Upper lobe of left lung (tissue), 6 donors: Measurements from ENCODE around the gene POR. TPM values are rescaled to one million over a fixed set of nuclear protein-coding genes. Genes with fewer than 3 reads are reported as not detected.

Source experiments
- ATAC-seq, 2 donors: fragments of 200-7000 bp; cut with Tn5 transposase; one replicate each; pipeline ENCODE4 v1.9.1; 2022; ENCODE audit warnings: mild to moderate bottlenecking in 2 of 2, moderate library complexity in 2 of 2; ENCODE audit not compliant: low FRiP score in 2 of 2
- DNase-seq, 2 donors: peaks; one replicate each; pipeline ENCODE4 v3.0.0-alpha.2; 2019 to 2020
- H3K27ac ChIP-seq, 4 donors: fragments of 200-600 bp; sonication (generic); one replicate each; pipeline ENCODE4 v1.5.1; 2016 to 2019
- H3K27me3 ChIP-seq, 4 donors: fragments of 200-600 bp; sonication (generic); one replicate each; pipeline ENCODE4 v1.5.1; 2017 to 2019
- H3K36me3 ChIP-seq, 4 donors: fragments of 200-600 bp; sonication (generic); one replicate each; pipeline ENCODE4 v1.5.1; 2016 to 2019
- H3K4me1 ChIP-seq, 4 donors: fragments of 200-600 bp; sonication (generic); one replicate each; pipeline ENCODE4 v1.5.1; 2018 to 2019
- H3K4me3 ChIP-seq, 4 donors: fragments of 200-600 bp; sonication (generic); one replicate each; pipeline ENCODE4 v1.5.1; 2017 to 2019; ENCODE audit warnings: mild to moderate bottlenecking in 2 of 4, moderate library complexity in 1 of 4
- H3K9me3 ChIP-seq, 4 donors: fragments of 200-600 bp; sonication (generic); one replicate each; pipeline ENCODE4 v1.5.1; 2018 to 2019
- CTCF ChIP-seq, 6 experiments: fragments of 450-650 bp in 4 of 6; fragments of 200-600 bp in 2 of 6; sonication (generic) in 2 of 6; IDR thresholded peaks; one replicate each; pipeline ENCODE4 v1.5.1; 2016 to 2019; ENCODE audit warnings: antibody characterized with exemption in 6 of 6
- EP300 ChIP-seq, 4 donors: sonication (generic); formaldehyde crosslinking; IDR thresholded peaks; one replicate each; pipeline ENCODE4 v1.5.1; 2017; ENCODE audit warnings: antibody characterized with exemption in 4 of 4, control low read depth in 2 of 4
- POLR2A ChIP-seq, 4 donors: fragments of 450-650 bp; IDR thresholded peaks; one replicate each; pipeline ENCODE4 v1.5.1; 2016 to 2017; ENCODE audit warnings: antibody characterized with exemption in 4 of 4, mild to moderate bottlenecking in 2 of 4
- POLR2AphosphoS5 ChIP-seq, 2 donors: sonication (generic); formaldehyde crosslinking; IDR thresholded peaks; one replicate each; pipeline ENCODE4 v1.5.1; 2017; ENCODE audit warnings: antibody characterized with exemption in 2 of 2
- WGBS, 2 donors: methylation state at CpG; one replicate each; pipeline ENCODE4 v1.1.5; 2017 to 2018; 5-methylcytosine and 5-hydroxymethylcytosine counted together
- total RNA-seq, 6 donors: library from RNA; depleted of rRNA in 4 of 6; stranded (reverse); fragments of >200 nt in 4 of 6; gene quantifications; one replicate each; pipeline versions ENCODE4 v1.1.0 to v1.2.1, GENCODE V29; 2016 to 2021
- donor health status: DM: no; HTN: no; CAD: no; lungs with moderate emphysema.
- donor health status: DM: no; HTN: yes; CAD: no; lungs with severe emphysema.

POR gene
- total RNA-seq, 6 donors from 2014 or later, result 107 to 257 (median 194) TPM

GRCh38 chr7:75925717-75926435, 10.9 kb downstream of the POR start:
- peaks cover 0 to 30% (median 11%) of the 10 kb centered on the region in 4 donors for H3K4me1 ChIP-seq
- no peak for TF ChIP-seq CTCF (IDR thresholded peaks at IDR 0.05)
- no peak for TF ChIP-seq EP300 (IDR thresholded peaks at IDR 0.05)
- no peak for TF ChIP-seq POLR2A (IDR thresholded peaks at IDR 0.05)
- no peak for TF ChIP-seq POLR2AphosphoS5 (IDR thresholded peaks at IDR 0.05)
- DNase-seq (no peak), ATAC-seq (no peak)
- no peaks in the 10 kb centered on the region for H3K9me3 ChIP-seq
- no peak overlapping the region for H3K4me3 ChIP-seq
- H3K27ac ChIP-seq, result no peak overlapping the region
- WGBS, 2 donors, result 87 to 88% methylated on average over 10 of the region's 10 CpGs
- peaks cover 0 to 7% (median 0%) of the 10 kb centered on the region in 4 donors for H3K36me3 ChIP-seq
- H3K27me3 ChIP-seq, result no peaks in the 10 kb centered on the region

GRCh38 chr7:75928568-75928914, 13.6 kb downstream of the POR start:
- Histone ChIP-seq H3K27ac (no peak overlapping the region), H3K27me3 (no peaks in the 10 kb centered on the region), H3K4me3 (no peak overlapping the region), H3K36me3 (peaks cover 0 to 10% (median 0%) of the 10 kb centered on the region in 4 donors), H3K9me3 (no peaks in the 10 kb centered on the region), H3K4me1 (peaks cover 0 to 13% (median 6%) of the 10 kb centered on the region in 4 donors)
- DNase-seq, result no peak
- ATAC-seq, result no peak
- WGBS, 2 donors, result 88% methylated on average over 4 of the region's 4 CpGs; no CpG with 5 or more reads in 1 of the 2 donors
- TF ChIP-seq POLR2AphosphoS5 (IDR thresholded peaks at IDR 0.05), result no peak
- no peak for TF ChIP-seq POLR2A (IDR thresholded peaks at IDR 0.05)
- TF ChIP-seq CTCF (IDR thresholded peaks at IDR 0.05), result no peak
- no peak for TF ChIP-seq EP300 (IDR thresholded peaks at IDR 0.05)

GRCh38 chr7:75931680-75932079, 16.7 kb downstream of the POR start:
- TF ChIP-seq EP300 (IDR thresholded peaks at IDR 0.05) (no peak), POLR2A (IDR thresholded peaks at IDR 0.05) (no peak), CTCF (IDR thresholded peaks at IDR 0.05) (no peak), POLR2AphosphoS5 (IDR thresholded peaks at IDR 0.05) (no peak)
- no peak for DNase-seq
- WGBS, 2 donors, result 65 to 74% methylated on average over 5 of the region's 5 CpGs

GRCh38 chr7:75937958-75938786, 23.2 kb downstream of the POR start:
- peaks cover 3 to 23% (median 16%) of the 10 kb centered on the region in 4 donors for H3K4me1 ChIP-seq
- peak overlapping the region in 2 of 4 donors; percentile 8 to 59 for H3K27ac ChIP-seq

More at GRCh38 chr7:75931680-75932079, 16.7 kb downstream of the POR start:
- no peak overlapping the region for H3K27ac ChIP-seq
- ATAC-seq, result no peak
- peaks cover 0 to 14% (median 11%) of the 10 kb centered on the region in 4 donors for H3K4me1 ChIP-seq
- H3K36me3 ChIP-seq, result peaks cover 0 to 10% (median 0%) of the 10 kb centered on the region in 4 donors
- H3K4me3 ChIP-seq, result no peak overlapping the region
- H3K9me3 ChIP-seq, result no peaks in the 10 kb centered on the region
- no peaks in the 10 kb centered on the region for H3K27me3 ChIP-seq

More at GRCh38 chr7:75937958-75938786, 23.2 kb downstream of the POR start:
- H3K36me3 ChIP-seq, result no peaks in the 10 kb centered on the region
- H3K4me3 ChIP-seq, result no peak overlapping the region
- peak in 1 of 2 donors; percentile 75 for DNase-seq
- no peaks in the 10 kb centered on the region for H3K27me3 ChIP-seq
- no peaks in the 10 kb centered on the region for H3K9me3 ChIP-seq
- ATAC-seq, result peak in 1 of 2 donors; percentile 79
- WGBS, 2 donors, result 79 to 82% methylated on average over 14 to 15 of the region's 15 CpGs
- TF ChIP-seq POLR2A (IDR thresholded peaks at IDR 0.05), result no peak
- peak; percentile 66 to 68 for TF ChIP-seq POLR2AphosphoS5 (IDR thresholded peaks at IDR 0.05)
- no peak for TF ChIP-seq CTCF (IDR thresholded peaks at IDR 0.05)
- TF ChIP-seq EP300 (IDR thresholded peaks at IDR 0.05), result peak in 2 of 4 donors; percentile 44 to 95
